GM12872 (cell line): ENCODE results near the gene MARCHF3.

Experiments used
- CTCF ChIP-seq: IDR thresholded peaks from 3 replicates; pipeline ENCODE4 v1.5.1; 2011; ENCODE audit warnings: low read depth, mild to moderate bottlenecking, low read length, moderate library complexity; ENCODE audit not compliant: insufficient read depth

Gene MARCHF3

GRCh38 chr5:126975796-126976195 is 54.6 kb downstream of the MARCHF3 start:
- no peak for TF ChIP-seq CTCF

- TF ChIP-seq CTCF: no peak
These were observed 57.2 kb downstream of the MARCHF3 start for GRCh38 chr5:126973193-126973592.

- TF ChIP-seq CTCF: no peak
These were observed 58.1 kb downstream of the MARCHF3 start for GRCh38 chr5:126972062-126972895.

DNA sequence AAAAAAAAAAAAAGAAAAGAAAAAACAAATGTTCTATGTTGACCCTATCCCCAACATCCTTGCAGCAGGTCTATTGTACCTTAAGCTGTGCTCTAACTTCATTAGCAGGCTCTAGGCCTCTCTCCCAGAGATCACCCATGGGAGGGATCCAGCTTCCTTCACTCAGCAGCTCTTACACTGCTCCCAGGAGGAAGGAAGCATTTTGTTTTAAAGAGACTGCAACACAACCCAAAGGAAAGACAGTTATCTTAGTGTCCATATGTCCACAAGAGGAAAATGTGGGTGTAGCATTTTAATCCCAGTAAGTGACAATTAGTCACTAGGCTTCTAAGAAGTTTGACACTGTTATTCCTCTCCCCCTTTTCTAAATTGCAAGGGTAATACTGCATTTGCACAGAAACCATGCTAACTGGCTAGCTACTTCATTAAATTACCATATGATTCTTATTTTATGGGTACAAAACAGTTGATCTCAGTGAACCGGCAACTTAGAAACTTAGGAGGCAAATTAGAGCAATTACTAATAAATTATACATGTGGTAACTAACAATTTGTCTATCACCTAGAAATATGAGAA is 58.8 kb downstream of the MARCHF3 start:
- TF ChIP-seq CTCF: no peak

GRCh38 chr5:126970517-126971017 is 59.8 kb downstream of the MARCHF3 start:
- no peak for TF ChIP-seq CTCF

DNA sequence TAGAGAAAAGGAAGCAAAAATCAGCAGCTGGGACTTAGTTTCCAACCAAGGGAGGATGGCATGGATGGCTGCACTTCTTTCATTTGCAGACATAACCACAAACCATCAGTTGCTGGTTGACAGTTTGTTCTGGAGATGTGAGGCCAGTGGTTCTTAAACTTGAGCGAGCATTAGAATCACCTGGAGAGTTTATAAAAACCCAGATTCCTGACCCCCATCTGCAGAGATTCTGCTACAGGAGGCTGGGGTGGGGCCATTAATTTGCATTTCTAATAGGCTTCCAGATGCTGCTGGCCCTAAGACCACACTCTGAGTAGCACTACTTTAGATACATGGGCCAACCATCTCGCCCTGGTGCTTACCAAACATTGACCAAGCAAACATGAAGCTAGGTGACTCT is 60.8 kb downstream of the MARCHF3 start:
- no peak for TF ChIP-seq CTCF

DNA sequence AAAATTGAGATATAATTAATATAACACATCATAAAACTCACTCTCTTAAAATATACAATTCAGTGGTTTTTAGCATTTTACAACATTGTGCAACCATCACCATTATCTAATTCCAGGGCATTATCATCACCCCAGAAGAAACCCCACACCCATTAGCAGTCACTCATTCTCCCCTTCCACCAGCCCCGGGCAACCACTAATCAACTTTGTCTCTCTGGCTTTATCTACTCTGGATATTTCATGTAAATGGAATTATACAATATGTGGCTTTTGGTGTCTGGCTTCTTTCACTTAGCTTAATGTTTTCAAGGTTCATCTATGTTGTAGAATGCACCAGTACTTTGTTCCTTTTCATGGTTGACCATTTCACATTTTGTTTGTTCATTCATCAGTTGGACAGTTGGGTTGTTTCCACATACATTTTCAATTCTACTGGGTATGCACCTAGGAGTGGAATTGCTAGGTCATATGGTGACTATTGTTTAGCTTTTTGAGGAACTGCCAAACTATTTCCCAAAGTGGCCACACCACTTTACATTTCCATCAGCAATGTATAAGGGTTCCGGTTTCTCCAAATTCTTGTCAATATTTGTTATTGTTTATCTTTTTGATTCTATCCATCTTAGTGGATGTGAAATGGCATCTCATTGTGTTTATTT is 62.4 kb downstream of the MARCHF3 start:
- no peak for TF ChIP-seq CTCF
